Vagina (tissue), 2 donors: ENCODE measurements around the gene C19orf67. TPM values are rescaled to one million over a fixed set of nuclear protein-coding genes. Genes with fewer than 3 reads are reported as not detected.

Experiments used
- DNase-seq, 2 donors: peaks; one replicate each; pipeline ENCODE4 v3.0.0-alpha.2; 2017; ENCODE audit errors: extremely low spot score in 2 of 2
- H3K27ac ChIP-seq: fragments of 200-600 bp; sonication (generic); one replicate; pipeline ENCODE4 v1.5.1; 2019
- H3K27me3 ChIP-seq: fragments of 200-600 bp; sonication (generic); one replicate; pipeline ENCODE4 v1.5.1; 2019
- H3K36me3 ChIP-seq, 2 donors: fragments of 200-600 bp; sonication (generic); one replicate each; pipeline ENCODE4 v1.5.1; 2017 to 2019
- H3K4me1 ChIP-seq: fragments of 200-600 bp; sonication (generic); one replicate; pipeline ENCODE4 v1.5.1; 2019
- H3K4me3 ChIP-seq, 2 donors: fragments of 200-600 bp; sonication (generic); 1 replicate in 1 of 2; 2 replicates in 1 of 2; pipeline ENCODE4 v1.5.1; 2016 to 2019
- H3K9me3 ChIP-seq: fragments of 200-600 bp; sonication (generic); one replicate; pipeline ENCODE4 v1.5.1; 2019
- POLR2A ChIP-seq, 2 donors: fragments of 450-650 bp; IDR thresholded peaks; one replicate each; pipeline ENCODE4 v1.6.1; 2017; ENCODE audit warnings: antibody characterized with exemption in 2 of 2, mild to moderate bottlenecking in 2 of 2, moderate library complexity in 2 of 2
- POLR2AphosphoS5 ChIP-seq, 2 donors: sonication (generic); formaldehyde crosslinking; IDR thresholded peaks; one replicate each; pipeline ENCODE4 v1.9.0; 2017; ENCODE audit warnings: antibody characterized with exemption in 2 of 2, mild to moderate bottlenecking in 2 of 2, low read depth in 1 of 2; ENCODE audit not compliant: insufficient read depth in 1 of 2
- intact Hi-C: fragments of 100-400 bp; cut with DNase I; formaldehyde crosslinking; loops from one replicate; pipeline ENCODE4 v1.15.1; 2023
- total RNA-seq: library from RNA; depleted of rRNA; stranded (reverse); fragments of >200 nt; gene quantifications from one replicate; pipeline ENCODE4 v1.2.3, GENCODE V29; 2016
- TF ChIP-seq, protein P1 (sequence below), 3 experiments: fragments of 450-650 bp in 2 of 3; fragments of 200-600 bp in 1 of 3; sonication (generic) in 1 of 3; IDR thresholded peaks; one replicate each; pipeline ENCODE4 v1.5.1; 2017 to 2019; ENCODE audit warnings: antibody characterized with exemption in 3 of 3, mild to moderate bottlenecking in 2 of 3, moderate library complexity in 2 of 3

Gene C19orf67
- total RNA-seq, 1 donor from 2014 or later = not detected

DNA sequence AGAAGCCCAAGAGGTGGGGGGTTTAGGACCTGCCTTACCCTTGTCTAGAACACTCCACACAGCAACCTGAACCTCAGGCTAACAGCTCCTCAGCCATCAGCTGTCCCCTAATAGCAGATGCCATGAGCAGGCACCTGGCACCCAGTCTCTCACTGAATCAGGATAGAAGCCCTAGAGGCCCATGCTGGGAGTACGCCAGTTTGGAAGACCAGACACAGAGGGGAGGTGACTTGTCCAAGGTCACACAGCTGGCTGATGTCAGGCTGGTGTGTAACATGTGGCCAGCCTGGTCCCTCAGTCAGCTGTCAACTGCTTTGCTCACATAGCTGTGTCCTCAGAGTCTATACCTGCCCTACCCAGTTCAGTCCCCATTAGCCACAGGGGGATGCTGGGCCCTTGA is 17.7 kb upstream of the C19orf67 start:
- no peak for DNase-seq
- H3K9me3 ChIP-seq = no peaks in the 10 kb centered on the region
- no peak overlapping the region for H3K27ac ChIP-seq
- no peak overlapping the region for H3K4me3 ChIP-seq
- intact Hi-C loops = no loop called here
- peaks cover 8% of the 10 kb centered on the region for H3K4me1 ChIP-seq
- H3K36me3 ChIP-seq = peaks cover 0 to 40% of the 10 kb centered on the region in 2 donors
- no peaks in the 10 kb centered on the region for H3K27me3 ChIP-seq
- no peak for TF ChIP-seq POLR2AphosphoS5 (IDR thresholded peaks at IDR 0.05; ENCODE audit: insufficient read depth in 1 of 2, low read depth in 1 of 2)
- TF ChIP-seq, protein P1, sequence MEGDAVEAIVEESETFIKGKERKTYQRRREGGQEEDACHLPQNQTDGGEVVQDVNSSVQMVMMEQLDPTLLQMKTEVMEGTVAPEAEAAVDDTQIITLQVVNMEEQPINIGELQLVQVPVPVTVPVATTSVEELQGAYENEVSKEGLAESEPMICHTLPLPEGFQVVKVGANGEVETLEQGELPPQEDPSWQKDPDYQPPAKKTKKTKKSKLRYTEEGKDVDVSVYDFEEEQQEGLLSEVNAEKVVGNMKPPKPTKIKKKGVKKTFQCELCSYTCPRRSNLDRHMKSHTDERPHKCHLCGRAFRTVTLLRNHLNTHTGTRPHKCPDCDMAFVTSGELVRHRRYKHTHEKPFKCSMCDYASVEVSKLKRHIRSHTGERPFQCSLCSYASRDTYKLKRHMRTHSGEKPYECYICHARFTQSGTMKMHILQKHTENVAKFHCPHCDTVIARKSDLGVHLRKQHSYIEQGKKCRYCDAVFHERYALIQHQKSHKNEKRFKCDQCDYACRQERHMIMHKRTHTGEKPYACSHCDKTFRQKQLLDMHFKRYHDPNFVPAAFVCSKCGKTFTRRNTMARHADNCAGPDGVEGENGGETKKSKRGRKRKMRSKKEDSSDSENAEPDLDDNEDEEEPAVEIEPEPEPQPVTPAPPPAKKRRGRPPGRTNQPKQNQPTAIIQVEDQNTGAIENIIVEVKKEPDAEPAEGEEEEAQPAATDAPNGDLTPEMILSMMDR (IDR thresholded peaks at IDR 0.05) = no peak
- TF ChIP-seq POLR2A (IDR thresholded peaks at IDR 0.05) = no peak

DNA sequence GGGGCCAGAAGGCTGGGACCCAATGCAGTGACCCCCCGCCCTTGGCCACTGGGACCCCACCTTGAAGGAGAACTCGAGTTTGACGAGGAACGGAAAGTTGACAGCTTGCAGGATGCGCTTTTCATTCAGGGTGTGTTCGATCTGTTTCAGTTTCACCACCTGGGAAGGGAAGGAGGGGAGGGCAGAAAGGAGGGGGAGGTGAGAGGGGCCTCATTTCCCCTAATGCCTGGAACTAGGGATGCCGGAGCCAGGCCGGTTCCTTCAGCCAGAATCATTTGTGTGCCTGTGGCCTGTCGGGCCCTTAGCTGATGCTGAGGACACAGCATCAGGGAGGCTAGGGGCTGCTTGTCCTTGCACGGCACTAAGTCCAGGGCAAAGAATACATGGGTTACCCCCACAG is 17.2 kb upstream of the C19orf67 start:
- Histone ChIP-seq H3K4me1 (peaks cover 4% of the 10 kb centered on the region), H3K9me3 (no peaks in the 10 kb centered on the region), H3K4me3 (no peak overlapping the region), H3K27ac (no peak overlapping the region), H3K36me3 (peaks cover 0 to 44% of the 10 kb centered on the region in 2 donors), H3K27me3 (no peaks in the 10 kb centered on the region)
- DNase-seq = no peak
- TF ChIP-seq POLR2A (IDR thresholded peaks at IDR 0.05) (no peak), POLR2AphosphoS5 (IDR thresholded peaks at IDR 0.05; ENCODE audit: insufficient read depth in 1 of 2, low read depth in 1 of 2) (no peak)
- TF ChIP-seq, protein P1 (IDR thresholded peaks at IDR 0.05) = no peak
- intact Hi-C loops = no loop called here

DNA sequence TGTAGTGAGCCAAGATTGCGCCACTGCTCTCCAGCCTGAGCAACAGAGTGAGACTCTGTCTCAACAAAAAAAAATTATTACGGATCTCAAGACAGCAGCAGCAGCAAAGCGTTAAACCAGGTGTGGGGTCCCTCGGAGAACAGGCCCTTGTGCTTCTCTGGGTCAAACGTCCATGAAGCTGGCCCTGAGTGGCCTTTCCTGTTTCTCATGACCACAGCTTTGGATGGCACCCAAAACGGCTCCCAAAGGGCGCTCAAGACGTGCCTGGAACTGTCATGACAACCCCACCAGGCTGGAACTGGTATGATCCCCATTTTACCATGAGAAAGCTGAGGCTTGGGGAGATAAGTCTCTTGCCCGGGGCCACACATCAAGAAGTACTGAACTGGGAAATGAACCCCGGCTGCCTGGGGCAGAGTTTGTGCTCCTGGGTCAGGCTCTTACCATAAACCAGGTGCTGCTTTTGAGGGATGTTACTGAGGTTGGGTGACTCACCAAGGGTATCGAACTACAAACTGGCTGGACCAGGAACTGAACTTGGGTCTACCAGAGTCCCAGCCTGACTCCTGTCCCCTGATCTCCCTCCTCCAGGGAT is 16.6 kb upstream of the C19orf67 start:
- no peak for DNase-seq
- no peaks in the 10 kb centered on the region for H3K4me1 ChIP-seq
- intact Hi-C loops = no loop called here
- H3K4me3 ChIP-seq = no peak overlapping the region
- H3K27ac ChIP-seq = no peak overlapping the region
- H3K9me3 ChIP-seq = no peaks in the 10 kb centered on the region
- no peaks in the 10 kb centered on the region for H3K27me3 ChIP-seq
- TF ChIP-seq, protein P1 (IDR thresholded peaks at IDR 0.05) = no peak
- TF ChIP-seq POLR2AphosphoS5 (IDR thresholded peaks at IDR 0.05; ENCODE audit: insufficient read depth in 1 of 2, low read depth in 1 of 2) (no peak), POLR2A (IDR thresholded peaks at IDR 0.05) (no peak)
- peaks cover 0 to 50% of the 10 kb centered on the region in 2 donors for H3K36me3 ChIP-seq

DNA sequence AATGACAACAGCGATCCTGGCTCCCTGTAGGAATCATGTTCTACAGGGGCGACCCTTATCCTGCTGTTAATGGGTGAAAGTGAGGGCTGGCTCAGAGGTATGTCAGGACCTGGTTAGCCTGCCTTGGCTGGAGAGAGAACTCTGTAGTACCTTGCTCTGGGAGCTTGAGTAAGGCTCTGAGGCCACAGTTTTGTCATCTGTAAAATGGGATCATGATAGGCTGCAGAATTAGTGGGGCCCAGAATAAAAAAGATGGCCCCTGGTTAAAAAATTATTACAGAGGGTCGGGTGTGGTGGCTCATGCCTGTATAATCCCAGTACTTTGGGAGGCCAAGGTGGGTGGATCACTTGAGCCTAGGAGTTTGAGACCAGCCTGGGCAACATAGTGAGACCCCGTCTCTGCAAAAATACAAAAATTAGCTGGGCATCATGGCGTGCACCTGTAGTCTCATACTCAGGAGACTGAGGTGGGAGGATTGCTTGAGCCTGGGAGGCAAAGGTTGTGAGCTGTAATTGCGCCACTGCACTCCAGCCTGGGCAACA is 15.5 kb upstream of the C19orf67 start:
- Histone ChIP-seq H3K27ac (no peak overlapping the region), H3K36me3 (peaks cover 0 to 54% of the 10 kb centered on the region in 2 donors), H3K4me1 (no peaks in the 10 kb centered on the region), H3K27me3 (no peaks in the 10 kb centered on the region), H3K9me3 (no peaks in the 10 kb centered on the region), H3K4me3 (no peak overlapping the region)
- no peak for DNase-seq
- intact Hi-C loops = no loop called here
- TF ChIP-seq, protein P1 (IDR thresholded peaks at IDR 0.05) = no peak
- TF ChIP-seq POLR2A (IDR thresholded peaks at IDR 0.05) (no peak), POLR2AphosphoS5 (IDR thresholded peaks at IDR 0.05; ENCODE audit: insufficient read depth in 1 of 2, low read depth in 1 of 2) (no peak)

DNA sequence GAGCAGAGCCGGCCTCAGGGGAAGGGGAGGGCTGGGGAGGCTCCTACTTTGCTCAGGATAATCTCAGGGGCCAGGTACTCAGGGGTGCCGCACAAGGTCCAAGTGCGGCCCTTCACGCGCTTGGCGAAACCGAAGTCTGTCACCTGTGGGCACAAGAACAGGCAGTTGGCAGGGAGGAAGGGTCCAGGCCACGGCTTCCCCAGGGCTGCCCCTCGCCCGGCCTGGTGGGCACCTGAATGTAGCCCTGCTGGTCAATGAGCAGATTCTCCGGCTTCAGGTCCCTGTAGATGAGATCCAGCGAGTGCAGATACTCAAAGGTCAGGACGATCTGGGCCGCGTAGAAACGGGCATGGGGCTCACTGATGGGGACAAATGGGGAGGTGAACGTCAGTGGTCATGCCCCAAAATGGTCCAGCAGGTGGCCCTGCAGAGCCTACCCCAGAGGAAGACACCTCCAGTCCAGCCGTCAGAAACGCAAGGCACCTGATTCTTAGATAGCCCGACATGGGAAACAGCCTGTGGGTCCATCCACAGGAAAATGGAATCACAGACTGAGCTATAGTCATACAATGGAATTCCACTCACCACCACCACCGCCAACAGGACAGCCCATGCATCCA is 12.1 kb upstream of the C19orf67 start:
- Histone ChIP-seq H3K27ac (no peak overlapping the region), H3K9me3 (peaks cover 3% of the 10 kb centered on the region)
- intact Hi-C loops = no loop called here

More for the DNA sequence above, 12.1 kb upstream of the C19orf67 start:
- Histone ChIP-seq H3K27me3 (no peaks in the 10 kb centered on the region), H3K4me1 (no peaks in the 10 kb centered on the region), H3K36me3 (peaks cover 0 to 45% of the 10 kb centered on the region in 2 donors), H3K4me3 (no peak overlapping the region)
- TF ChIP-seq, protein P1 (IDR thresholded peaks at IDR 0.05) = no peak
- TF ChIP-seq POLR2A (IDR thresholded peaks at IDR 0.05) = no peak
- no peak for TF ChIP-seq POLR2AphosphoS5 (IDR thresholded peaks at IDR 0.05; ENCODE audit: insufficient read depth in 1 of 2, low read depth in 1 of 2)
- no peak for DNase-seq
